DOHH2 (cell line): Measurements from ENCODE around the gene SLC9A9.
"Not testable (repeated sequence)": the region's sequence is repeated elsewhere in the genome, so short reads cannot be mapped to it uniquely, and the experiment has no call there.

Source experiments
- H3F3A ChIP-seq: fragments of 200-600 bp; sonication (generic), shearing (Covaris generic); 2 replicates; pipeline ENCODE4 v1.6.0; 2016; ENCODE audit warnings: antibody characterized with exemption, mild to moderate bottlenecking; ENCODE audit not compliant: control insufficient read depth, insufficient read depth
- H3K27ac ChIP-seq: fragments of 200-600 bp; sonication (generic); 2 replicates; pipeline ENCODE4 v1.5.1; 2014; ENCODE audit warnings: low read depth, mild to moderate bottlenecking, low read length, moderate library complexity
- H3K27me3 ChIP-seq: fragments of 200-600 bp; sonication (generic); 2 replicates; pipeline ENCODE4 v1.6.1; 2014; ENCODE audit warnings: mild to moderate bottlenecking, low read length, mixed read lengths; ENCODE audit not compliant: control insufficient read depth
- H3K36me3 ChIP-seq: fragments of 200-600 bp; sonication (generic); 2 replicates; pipeline ENCODE4 v1.6.1; 2014; ENCODE audit warnings: mild to moderate bottlenecking, low read length, moderate library complexity, mixed read lengths; ENCODE audit not compliant: control insufficient read depth
- H3K4me1 ChIP-seq: fragments of 200-600 bp; sonication (generic); 2 replicates; pipeline ENCODE4 v1.6.1; 2014; ENCODE audit warnings: mild to moderate bottlenecking, low read length, mixed read lengths; ENCODE audit not compliant: control insufficient read depth
- H3K4me2 ChIP-seq: fragments of 200-600 bp; sonication (generic); 2 replicates; pipeline ENCODE4 v1.6.0; 2014; ENCODE audit warnings: mild to moderate bottlenecking, low read length, moderate library complexity
- H3K4me3 ChIP-seq: fragments of 200-600 bp; sonication (generic); 2 replicates; pipeline ENCODE4 v1.5.1; 2014; ENCODE audit warnings: mild to moderate bottlenecking, low read length, mixed read lengths
- H3K79me2 ChIP-seq: fragments of 200-600 bp; sonication (generic); 2 replicates; pipeline ENCODE4 v1.6.1; 2014; ENCODE audit warnings: mild to moderate bottlenecking, low read length, mixed read lengths; ENCODE audit not compliant: control insufficient read depth
- H3K9me2 ChIP-seq: fragments of 200-600 bp; sonication (generic); replicated peaks from 2 replicates; pipeline ENCODE4 v1.6.1; 2014; ENCODE audit warnings: mild to moderate bottlenecking, low read length, mixed read lengths; ENCODE audit not compliant: control insufficient read depth
- H3K9me3 ChIP-seq: fragments of 200-600 bp; sonication (generic); 2 replicates; pipeline ENCODE4 v1.6.1; 2014; ENCODE audit warnings: antibody characterized with exemption, low read length, mixed read lengths; ENCODE audit not compliant: control insufficient read depth, insufficient read depth
- H4K20me1 ChIP-seq: fragments of 200-600 bp; sonication (generic); 2 replicates; pipeline ENCODE4 v1.6.0; 2014; ENCODE audit warnings: low read depth, mild to moderate bottlenecking, antibody characterized with exemption, low read length, moderate library complexity; ENCODE audit not compliant: control insufficient read depth, insufficient read depth
- CTCF ChIP-seq: fragments of 200-600 bp; sonication (generic); IDR thresholded peaks from one replicate; pipeline ENCODE4 v1.5.1; 2014; ENCODE audit warnings: antibody characterized with exemption, mild to moderate bottlenecking, low read depth, low read length; ENCODE audit not compliant: poor library complexity, severe bottlenecking
- EZH2phosphoT487 ChIP-seq: fragments of 200-600 bp; sonication (generic); IDR thresholded peaks from 2 replicates; pipeline ENCODE4 v1.6.1; 2017; ENCODE audit warnings: borderline replicate concordance, mild to moderate bottlenecking, antibody characterized with exemption, low read length, moderate library complexity, mixed read lengths

SLC9A9 gene

GRCh38 chr3:143437405-143437804 is 410.9 kb downstream of the SLC9A9 start:
- H3K27ac ChIP-seq: no peak overlapping the region
- H3K4me1 ChIP-seq: no peaks in the 10 kb centered on the region
- H3K9me2 ChIP-seq: no peaks in the 10 kb centered on the region
- H3K27me3 ChIP-seq: no peaks in the 10 kb centered on the region
- H3F3A ChIP-seq: no peaks in the 10 kb centered on the region
- H3K4me2 ChIP-seq: no peak overlapping the region
- no peaks in the 10 kb centered on the region for H3K79me2 ChIP-seq
- no peaks in the 10 kb centered on the region for H3K36me3 ChIP-seq
- no peak for TF ChIP-seq CTCF
- no peak for TF ChIP-seq EZH2phosphoT487
- no peaks in the 10 kb centered on the region for H3K9me3 ChIP-seq
- no peak overlapping the region for H3K4me3 ChIP-seq
- H4K20me1 ChIP-seq: no peaks in the 10 kb centered on the region

- Histone ChIP-seq H3K9me2 (no peaks in the 10 kb centered on the region), H3K36me3 (no peaks in the 10 kb centered on the region), H3K4me2 (no peak overlapping the region), H3K9me3 (no peaks in the 10 kb centered on the region), H3K4me3 (no peak overlapping the region), H3F3A (no peaks in the 10 kb centered on the region), H3K27ac (no peak overlapping the region), H3K79me2 (no peaks in the 10 kb centered on the region), H4K20me1 (no peaks in the 10 kb centered on the region), H3K27me3 (no peaks in the 10 kb centered on the region), H3K4me1 (no peaks in the 10 kb centered on the region)
- TF ChIP-seq EZH2phosphoT487: no peak
- no peak for TF ChIP-seq CTCF
Observed at GRCh38 chr3:143436231-143436930, 411.9 kb downstream of the SLC9A9 start.

GRCh38 chr3:143433787-143434378 is 414.4 kb downstream of the SLC9A9 start:
- Histone ChIP-seq H3K27ac (no peak overlapping the region), H3K79me2 (no peaks in the 10 kb centered on the region), H3K4me1 (peaks cover 4% of the 10 kb centered on the region), H3K36me3 (no peaks in the 10 kb centered on the region), H4K20me1 (no peaks in the 10 kb centered on the region), H3K9me3 (no peaks in the 10 kb centered on the region), H3K4me3 (no peak overlapping the region), H3K27me3 (no peaks in the 10 kb centered on the region), H3K4me2 (no peak overlapping the region), H3F3A (no peaks in the 10 kb centered on the region), H3K9me2 (no peaks in the 10 kb centered on the region)
- peak; percentile 81 for TF ChIP-seq CTCF
- TF ChIP-seq EZH2phosphoT487: no peak

- not testable (repeated sequence) for H3K79me2 ChIP-seq, H3K4me2 ChIP-seq, H3F3A ChIP-seq, H3K36me3 ChIP-seq, H3K27me3 ChIP-seq, H3K27ac ChIP-seq, H4K20me1 ChIP-seq, H3K4me3 ChIP-seq, H3K9me2 ChIP-seq, H3K9me3 ChIP-seq
- H3K4me1 ChIP-seq: peaks cover 21% of the 10 kb centered on the region
Observed at GRCh38 chr3:143431298-143431697, 417.0 kb downstream of the SLC9A9 start.
